Stimulated activated CD4-positive, alpha-beta T cell treated with anti-CD3 and anti-CD28 coated beads, Interleukin-4, amount 100 ng/mL, for 4 hours (primary cell): Measurements from ENCODE around the gene ERC2.

Experiments
- DNase-seq, 2 experiments: peaks; one replicate each; pipeline ENCODE4 v3.0.0-alpha.2; 2020

Gene ERC2

DNA sequence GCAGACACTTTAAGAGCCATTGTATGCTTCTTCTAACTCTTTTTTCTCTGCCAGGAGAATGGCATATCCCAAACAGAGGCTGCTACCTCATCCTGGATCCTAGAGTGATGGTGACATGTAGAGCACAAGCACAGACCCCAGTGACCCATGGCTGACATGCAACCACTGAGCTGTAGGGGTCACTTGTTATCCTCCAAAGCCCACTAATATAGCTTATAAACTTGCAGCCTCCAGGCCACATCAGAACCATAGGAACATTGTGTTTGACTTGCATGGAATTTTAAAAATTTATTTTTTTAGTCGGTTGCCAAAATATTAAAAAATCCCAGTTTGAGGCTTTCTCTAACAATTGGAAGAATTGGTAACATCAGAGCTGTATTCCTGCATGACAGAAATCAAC is 698.2 kb downstream of the ERC2 start:
- DNase-seq, result no peak

DNA sequence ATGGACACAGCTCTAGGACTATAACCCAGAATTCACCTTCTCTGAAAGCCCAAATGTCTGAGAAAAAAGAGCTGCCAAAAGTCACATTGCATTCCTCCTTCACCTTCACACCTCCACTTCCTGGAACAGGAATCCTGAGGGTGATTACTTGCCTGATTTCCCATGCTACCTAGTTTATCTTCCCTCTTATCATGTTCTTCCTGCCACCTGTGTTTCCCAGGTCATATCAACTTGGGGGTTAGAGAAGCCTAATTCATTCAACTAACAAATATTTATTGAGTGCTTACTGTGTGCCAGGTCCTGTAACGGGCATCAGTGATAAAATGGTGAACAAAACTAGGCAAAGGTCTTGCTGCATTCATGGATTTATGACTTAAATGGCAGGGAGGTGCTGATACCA is 701.5 kb downstream of the ERC2 start:
- DNase-seq, result no peak

DNA sequence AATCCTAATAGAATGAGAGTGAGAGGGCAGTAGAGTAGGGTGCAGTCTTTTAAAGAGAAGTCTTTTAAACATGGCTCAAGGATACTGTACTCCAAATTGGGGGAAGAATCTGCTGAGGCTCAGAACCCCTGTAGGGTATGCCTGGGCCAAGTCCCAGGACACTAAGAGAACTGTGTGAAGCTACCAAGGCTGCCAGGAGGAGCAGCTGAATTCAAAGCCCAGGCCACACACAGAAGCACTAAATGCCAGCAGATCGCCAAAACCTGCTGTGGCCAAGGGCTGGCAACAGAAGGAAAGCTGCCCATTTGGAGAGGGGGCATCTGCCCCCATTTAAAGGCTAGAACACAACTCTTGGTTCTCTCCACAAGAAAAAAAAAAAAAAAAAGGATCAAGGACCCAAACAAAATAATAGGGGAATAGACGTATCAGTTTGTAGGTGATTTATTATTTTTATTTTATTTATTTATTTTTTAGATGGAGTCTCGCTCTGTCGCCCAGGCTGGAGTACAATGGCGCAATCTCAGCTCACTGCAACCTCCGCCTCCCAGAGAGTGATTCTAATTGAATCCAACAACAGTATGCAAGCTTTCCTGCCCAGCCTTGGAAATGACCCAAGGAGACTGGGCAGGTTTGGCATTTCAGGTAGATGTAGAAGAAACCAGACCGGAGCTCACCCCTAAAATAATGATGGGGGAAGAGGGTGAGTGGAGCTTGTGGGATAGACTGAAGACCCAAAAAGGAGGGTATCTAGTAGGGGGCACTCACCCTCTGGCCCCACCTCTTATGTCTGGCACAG is 702.2 kb downstream of the ERC2 start:
- DNase-seq, result no peak

DNA sequence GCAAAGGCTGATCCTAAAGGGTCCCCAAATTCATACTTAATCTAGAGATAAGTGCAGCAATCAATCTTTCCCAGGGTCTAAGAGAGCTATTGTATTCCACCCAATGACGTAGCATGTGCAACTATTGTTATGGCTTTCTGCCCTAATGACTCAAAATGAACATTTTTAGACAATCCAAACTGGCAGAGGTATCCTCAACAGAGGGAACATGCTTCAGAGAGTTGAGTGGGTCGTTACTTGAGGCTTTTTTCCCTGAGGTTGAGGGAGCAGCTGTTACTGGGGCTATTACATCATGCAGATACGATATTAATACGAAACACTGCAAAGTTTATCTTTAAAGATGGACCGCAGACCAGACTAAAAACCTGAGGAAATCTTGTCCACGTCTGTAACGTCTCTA is 702.9 kb downstream of the ERC2 start:
- no peak for DNase-seq

DNA sequence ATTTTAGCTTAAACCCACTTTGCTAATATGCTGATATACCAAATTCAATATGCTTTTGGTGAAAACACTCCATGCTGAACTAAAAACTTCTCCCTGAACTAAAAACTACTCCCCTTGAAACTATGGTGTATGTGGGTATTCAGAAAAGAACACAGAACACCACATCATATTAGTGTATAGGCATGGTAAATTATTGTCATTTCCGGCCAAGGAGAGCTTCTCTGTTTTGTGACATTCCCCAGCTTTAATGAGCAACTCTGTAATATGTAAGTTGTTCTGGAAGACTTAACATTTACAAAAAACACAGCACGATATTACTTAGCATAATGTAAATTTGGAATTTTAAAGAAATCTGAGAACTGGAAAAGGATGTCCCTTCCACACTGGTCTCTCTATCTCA is 711.3 kb downstream of the ERC2 start:
- DNase-seq, result no peak

DNA sequence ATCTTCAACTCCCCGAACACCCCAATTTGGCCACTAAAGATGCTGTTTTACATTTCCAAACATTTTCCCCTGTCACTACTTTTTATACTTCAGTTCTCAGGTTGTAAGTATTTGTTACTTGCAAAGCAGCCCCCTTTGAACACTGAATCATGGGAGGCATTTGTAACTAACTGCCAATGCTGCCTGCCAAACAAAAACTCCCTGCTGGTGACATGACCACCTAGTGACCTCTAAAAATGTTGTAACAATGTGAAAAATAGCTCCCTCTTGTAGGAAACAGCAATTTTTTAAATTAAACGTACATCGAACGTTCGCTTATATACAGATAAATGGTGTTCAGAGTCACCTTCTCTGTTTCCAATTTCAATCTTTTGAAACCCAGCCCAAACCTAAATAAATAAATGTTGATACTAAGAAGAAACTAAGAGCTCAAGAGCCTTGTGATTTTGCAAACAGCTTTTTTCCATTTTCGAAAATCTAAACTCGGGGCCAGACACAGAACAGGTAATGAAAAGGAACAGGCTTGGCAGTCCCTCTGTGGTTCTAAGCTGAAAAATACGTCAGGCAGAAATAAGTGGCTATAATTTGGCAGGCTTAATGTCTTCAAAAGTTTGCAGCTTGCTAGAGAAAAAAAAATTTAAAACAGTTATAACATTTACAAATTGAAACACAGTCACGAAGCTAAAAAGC is 712.6 kb downstream of the ERC2 start:
- DNase-seq, result no peak

DNA sequence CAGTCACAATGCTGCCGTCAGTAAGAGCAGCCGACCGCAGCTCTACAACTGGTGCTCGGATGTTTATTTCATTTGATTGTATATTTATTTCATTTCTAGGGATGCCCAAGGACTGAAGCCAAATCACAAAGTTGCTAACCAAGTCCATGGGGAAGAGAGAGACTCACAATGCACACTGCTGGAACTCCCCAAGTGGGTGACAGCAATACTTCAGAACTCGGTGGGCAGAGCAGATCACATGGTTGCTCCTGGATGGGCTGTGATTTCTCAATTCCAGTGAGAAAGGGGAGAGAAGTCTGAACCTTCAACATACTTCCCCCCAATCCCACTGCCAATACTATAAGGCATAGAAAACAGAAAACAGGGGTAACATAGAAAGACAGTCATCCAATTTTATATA is 715.4 kb downstream of the ERC2 start:
- DNase-seq, result no peak

DNA sequence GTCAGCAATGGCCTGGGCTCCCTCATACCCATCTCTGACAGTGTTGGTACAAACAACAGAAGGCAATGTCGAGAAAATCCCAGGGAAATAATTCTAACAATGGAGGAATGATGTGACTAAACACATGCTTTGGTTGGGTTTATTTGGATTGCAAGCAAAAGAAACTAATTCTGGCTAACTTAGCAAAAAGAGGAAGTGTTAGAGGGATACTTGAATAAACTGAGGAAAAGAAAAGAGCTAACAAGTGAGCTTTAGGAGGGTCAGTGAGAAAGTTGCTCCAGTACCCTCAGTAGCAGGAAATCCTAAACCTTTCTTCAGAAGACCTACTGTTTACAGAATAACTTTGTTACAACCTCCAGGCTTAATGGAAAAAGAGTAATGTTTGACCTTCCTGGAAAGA is 716.5 kb downstream of the ERC2 start:
- DNase-seq, result no peak

DNA sequence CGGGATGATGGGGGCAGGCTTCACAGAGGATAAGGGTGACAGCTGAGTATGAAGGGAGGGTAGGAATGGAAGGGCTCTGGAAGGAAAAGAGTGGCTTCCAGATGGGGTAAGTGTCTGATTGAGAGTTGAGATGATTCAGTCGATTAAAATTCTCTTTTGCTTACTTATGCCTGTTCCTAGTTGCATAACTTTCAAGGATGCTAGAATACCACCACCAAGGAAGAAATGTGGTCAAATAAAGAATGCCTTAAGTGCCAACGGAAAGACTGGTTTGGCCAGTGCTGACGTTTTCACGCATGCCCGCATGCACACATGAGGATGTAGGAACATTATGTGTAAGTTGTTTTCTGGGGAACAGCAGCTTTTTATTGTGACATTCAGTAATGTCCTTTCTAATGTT is 717.7 kb downstream of the ERC2 start:
- DNase-seq, result no peak

DNA sequence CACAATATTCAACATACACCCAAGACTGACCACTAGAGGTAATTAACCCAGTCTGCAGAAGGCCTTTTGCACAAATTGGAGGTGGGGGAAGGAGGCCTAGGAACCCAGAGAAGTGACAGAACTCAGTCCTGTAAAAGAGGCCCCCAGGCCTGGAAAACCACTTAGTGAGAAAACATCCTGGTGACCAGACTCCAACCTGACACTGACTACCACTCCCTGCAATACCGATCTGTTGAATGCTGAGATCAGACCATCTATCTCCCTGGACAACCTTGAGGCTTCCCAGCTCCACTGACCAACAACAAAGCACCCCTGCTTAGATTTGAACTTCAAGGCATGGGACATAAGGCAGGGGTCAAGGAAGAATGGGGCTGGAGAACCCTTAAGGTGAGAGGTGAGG is 719.2 kb downstream of the ERC2 start:
- no peak for DNase-seq

DNA sequence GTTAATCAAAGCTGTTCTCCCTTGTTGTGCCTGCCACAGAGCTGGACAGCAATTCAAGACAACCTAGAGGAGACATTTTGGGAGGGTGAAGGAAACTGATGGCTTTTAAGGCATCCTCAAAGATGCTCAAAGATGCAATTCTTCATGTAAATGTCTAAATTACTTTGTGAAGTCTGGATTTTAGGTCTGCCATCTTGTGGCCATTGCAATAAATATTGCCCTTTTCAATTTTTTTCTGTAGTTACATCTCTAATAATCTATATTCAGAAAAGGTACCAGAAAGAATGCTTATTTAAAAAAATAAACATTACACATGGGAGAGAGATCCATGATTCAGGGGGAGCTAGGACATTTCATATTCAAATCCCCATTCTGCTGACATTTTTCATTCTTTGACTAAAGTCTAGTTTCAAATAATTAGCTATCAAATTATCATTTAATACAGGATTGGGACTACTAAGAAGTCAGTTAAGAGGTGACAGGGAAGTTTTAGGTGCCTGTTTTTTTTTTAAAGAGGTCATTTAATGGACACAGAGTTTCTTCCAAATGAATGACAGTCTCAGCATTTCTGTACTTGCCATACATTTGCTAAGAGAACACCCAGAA is 721.4 kb downstream of the ERC2 start:
- DNase-seq, result no peak

DNA sequence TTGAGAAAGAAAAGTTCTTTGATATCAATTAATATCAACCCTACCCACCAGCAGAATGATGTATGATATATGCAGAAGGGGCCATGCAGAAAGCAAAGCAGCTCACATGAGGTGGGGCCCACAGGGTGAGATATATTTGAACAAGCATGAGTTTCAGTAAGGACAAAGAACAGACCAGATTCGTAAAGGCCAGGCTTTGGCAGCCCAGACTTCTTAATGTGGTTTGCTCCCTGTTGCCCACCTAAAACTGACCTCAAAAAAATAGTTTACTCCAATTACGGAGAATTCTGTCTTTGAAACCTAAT is 725.5 kb downstream of the ERC2 start:
- DNase-seq, result no peak

DNA sequence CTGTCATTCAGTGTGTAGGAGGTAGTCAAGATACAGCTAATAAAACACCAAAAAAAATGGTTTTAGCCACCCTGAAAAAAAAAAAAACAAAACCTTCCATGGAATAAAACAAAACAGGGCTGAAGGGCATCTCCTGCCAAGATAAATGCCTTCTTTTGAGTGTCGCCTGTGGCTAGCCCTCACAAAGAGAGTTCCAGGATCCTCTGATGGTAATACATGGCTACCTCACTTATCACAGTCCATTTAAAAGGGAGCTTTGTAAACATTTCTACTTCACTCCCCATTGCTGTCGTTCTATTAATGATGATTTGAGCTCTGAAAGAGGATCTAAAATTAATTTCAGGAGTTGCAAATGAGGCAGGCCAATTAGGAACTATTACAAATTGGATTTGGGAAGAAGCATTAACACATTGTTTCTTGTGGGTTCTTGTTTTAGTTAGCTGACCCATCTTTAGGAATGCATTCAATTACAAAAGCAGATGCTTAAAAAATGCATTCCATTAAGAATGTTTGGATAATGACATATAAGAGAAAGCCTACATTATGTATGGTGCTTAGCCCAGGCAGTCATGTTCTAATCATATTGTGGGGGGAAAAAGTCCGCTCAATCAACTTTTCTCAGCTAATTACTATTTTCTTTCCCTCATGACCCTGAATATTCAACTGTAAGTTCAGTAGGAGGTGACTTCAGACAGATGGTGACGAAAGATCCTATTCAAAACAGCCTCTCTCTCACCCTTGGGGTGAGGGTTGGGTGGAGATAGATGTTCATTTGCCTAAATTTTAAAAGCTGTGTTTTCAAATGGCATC is 726.0 kb downstream of the ERC2 start:
- DNase-seq, result no peak

DNA sequence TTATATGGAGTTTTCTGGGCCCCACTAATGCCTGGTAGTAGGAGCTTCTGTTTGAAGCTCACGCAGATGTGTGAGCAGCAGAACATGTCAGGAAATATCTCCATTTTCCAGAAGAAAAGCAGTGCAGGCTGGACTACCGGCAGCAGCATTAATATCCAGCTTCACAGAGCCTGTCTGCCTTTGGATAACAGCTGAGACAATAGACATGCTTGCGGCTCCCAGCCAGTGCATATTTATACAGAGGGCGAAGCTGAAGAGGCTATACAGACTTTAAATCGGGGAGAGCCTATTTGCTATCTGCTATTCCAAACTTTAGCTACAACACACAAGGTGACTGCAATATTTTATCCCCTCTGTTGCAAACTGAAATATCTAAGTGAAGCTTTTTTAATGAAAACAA is 731.1 kb downstream of the ERC2 start:
- no peak for DNase-seq

DNA sequence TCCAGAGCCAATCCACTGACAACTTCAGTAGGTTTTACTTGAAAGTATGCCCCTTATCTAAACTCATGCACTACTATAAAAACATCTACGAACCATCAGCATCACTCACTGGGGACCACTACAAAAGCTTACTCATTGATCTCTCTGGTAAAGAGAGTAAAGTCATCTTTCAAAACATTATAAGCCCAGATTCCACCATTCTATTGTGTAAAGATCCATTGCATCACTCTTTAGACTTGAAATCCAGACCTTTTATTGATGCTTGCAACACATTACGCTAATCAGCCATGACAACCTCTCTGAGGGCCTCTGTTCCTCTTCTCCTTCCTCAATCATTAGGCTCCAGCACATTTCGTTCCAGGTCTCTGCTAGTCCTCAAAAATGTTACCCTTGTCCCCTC is 732.3 kb downstream of the ERC2 start:
- no peak for DNase-seq

DNA sequence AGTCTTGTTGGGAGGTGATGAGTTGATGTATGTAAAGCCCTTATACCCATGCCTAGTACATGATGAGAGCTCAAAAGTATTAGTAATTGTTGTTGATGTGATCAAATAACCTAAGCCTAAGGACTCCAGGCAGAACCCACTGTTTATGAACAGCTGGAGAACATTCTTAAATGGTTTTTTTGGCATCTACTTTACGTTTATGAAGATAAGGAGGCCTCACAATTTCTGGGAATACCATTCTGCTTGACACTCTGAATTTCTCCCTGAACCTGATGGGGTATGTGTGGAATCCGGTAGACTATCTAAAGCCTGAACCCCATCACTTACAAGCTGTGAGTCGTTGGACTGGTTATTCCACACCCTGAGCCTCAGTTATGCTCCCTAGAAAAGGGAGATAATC is 736.5 kb downstream of the ERC2 start:
- no peak for DNase-seq

DNA sequence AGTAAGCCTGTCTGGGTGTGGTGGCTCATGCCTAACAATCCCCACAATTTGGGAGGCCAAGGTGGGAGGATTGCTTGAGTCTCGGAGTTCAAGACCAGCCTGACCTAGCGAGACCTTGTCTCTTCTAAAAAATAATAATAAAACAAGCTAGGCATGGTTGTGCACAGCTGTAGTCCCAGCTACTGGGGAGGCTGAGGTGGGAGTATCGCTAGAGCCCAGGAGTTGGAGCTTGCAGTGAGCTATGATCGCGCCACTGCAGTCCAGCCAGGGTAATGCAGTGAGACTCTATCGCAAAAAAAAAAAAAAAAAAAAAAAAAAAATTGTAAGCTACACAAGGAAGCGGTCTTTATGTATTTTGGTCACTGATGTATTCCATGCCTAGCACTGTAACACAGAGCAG is 738.7 kb downstream of the ERC2 start:
- no peak for DNase-seq

DNA sequence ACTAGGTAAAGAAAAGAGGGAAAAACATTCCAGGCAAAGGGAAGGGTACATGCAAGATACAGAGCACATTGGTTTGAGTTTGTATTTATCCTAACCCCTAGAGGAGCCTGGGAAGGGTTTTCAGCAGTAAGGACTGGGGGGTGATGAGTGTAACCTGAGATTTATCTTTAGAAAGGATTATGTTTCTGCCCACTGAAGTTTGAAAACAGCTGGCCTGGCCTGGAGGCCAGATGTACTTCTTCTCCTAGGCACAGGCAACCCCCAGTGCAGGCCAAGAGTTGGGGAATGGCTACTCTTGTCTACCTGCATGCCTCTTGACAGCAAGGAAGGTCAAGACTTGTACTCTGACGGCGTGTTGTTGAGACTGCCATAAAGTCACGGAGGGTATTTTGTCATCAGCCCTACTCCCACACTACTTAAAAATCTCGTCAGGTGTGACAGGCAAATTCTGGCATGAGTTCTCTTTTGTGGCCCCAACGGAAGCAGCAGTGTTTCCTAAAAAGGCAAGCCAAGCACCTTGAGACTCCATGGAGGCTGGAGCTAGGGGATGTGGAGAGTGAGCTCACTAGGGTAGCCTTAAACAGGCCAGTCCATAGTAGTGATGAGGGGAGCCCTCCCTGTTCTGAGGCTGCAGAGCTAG is 739.7 kb downstream of the ERC2 start:
- DNase-seq, result no peak

DNA sequence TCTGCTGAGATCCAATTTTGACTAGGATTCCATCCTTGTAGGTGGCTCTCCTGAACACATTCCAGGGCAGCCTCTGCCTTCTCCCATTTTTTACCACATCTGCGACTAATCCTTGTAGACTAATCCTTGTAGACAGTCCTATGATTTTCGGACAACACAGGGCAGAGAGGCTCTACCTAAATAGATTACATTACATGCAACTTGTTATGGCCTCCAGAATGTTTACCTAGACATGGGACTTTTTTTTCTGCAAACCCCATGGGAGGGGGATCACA is 741.8 kb downstream of the ERC2 start:
- DNase-seq, result no peak

DNA sequence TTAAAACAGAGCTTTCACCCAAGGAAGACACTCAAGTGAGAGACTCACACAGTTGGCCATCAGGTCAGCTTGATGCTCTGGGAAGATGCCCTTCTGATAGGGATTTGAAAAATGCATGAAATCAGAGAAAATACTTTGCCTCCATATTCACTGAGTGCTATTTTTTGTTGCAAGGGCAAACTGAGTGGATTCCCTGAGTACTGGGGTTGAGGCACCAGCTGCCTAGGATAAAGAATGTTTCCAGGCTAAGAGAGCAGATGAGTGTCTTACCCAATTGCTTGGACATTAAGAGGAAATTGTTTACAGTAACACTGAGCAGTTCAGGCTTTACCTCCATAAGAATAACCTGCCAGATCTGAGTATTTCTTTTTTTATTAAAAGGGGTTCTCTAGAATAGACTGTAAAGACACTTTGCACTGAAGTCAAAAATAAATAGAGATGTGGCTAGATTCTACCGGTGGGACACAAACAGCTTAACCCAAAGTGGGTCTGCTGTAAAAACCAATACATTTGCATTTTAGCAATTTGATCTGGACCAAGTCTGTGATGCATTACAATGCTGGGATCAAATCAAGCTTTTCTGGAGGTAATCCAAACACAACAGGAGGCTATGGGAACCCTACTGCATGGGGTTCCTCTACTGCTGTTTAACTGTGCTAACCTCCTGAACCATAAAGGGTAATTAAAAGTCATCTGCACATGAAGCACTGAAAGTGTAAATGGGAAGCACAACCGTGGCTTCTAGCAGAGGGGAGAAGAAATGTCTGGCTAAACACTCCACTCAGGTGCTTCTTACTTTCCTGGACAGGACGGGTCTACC is 742.4 kb downstream of the ERC2 start:
- no peak for DNase-seq

DNA sequence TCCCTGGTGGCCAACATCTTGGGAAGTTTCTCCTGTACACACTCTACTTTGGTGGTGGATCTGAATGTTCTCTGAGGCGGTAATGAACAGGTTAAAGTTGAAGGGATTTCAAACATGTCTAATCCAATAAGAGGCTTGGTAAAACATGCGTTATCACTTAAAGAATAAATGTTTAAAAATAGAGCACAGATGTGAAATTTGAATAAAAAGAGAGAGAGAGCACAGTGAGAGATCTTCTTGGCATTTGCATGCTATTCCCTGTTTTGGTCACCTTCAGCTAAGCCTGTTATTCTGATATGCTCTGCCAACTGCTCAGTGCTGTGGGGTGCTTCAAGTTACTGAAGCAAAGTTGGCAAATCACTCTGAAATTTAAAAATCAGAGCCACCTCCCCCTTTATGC is 743.4 kb downstream of the ERC2 start:
- DNase-seq, result no peak

DNA sequence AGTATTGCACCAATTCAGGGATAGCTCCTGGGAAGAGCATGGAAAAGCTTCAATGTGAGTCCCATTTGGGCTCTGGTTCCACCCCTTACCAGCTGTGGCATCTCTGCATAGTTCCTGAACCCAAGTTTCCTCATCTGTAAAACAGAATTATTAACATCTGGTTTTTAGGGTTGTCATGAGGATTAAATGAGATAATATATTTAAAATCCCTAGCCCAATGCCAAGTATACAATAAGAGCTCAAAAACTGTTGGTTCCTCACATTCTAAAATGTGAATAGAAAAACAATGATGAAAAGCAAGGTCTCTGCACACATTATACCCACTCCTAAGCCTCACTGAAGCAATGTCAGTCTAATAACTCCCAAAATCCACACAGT is 743.9 kb downstream of the ERC2 start:
- no peak for DNase-seq
